Uterus (tissue), 2 donors: ENCODE data around the gene BHLHE40.

Experiments
- CTCF ChIP-seq, 4 experiments: fragments of 200-600 bp in 2 of 4; fragments of 450-650 bp in 2 of 4; sonication (generic) in 2 of 4; IDR thresholded peaks; one replicate each; pipeline ENCODE4 v1.5.1; 2016 to 2019; ENCODE audit warnings: antibody characterized with exemption in 4 of 4, mild to moderate bottlenecking in 2 of 4, moderate library complexity in 1 of 4
- POLR2A ChIP-seq, 2 donors: fragments of 450-650 bp; IDR thresholded peaks; one replicate each; pipeline ENCODE4 v1.6.1; 2016; ENCODE audit warnings: antibody characterized with exemption in 2 of 2, mild to moderate bottlenecking in 1 of 2, moderate library complexity in 1 of 2

DNA sequence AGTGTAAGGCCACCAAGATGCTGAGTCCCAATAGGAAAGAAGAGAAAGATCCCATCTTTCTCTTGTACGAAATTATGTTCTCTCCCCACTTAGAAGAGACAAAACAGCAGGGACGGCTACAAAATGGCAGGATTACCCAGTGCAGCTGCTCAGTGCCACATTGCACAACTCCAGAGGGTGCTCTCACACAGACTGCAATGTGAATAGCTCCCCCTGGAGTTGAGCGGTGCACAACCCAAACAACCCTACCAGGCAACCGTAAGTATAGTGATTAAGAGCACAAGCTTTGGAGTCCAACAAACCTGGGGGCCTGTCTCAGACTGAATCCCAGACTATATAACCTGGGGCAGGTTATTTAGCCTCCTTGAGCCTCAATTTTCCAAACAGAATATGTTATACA, 3.1 kb upstream of the BHLHE40 start:
- TF ChIP-seq CTCF (IDR thresholded peaks at IDR 0.05) (peak; percentile 14 to 22 (median 18)), POLR2A (IDR thresholded peaks at IDR 0.05) (no peak)
